ENCODE results near the gene EMP1. TPM values are rescaled to one million over a fixed set of nuclear protein-coding genes. Genes with fewer than 3 reads are reported as not detected.

EMP1 gene
- total and polyA plus RNA-seq, 2 experiments from 2014 or later = 51.1 to 67.3 TPM

DNA sequence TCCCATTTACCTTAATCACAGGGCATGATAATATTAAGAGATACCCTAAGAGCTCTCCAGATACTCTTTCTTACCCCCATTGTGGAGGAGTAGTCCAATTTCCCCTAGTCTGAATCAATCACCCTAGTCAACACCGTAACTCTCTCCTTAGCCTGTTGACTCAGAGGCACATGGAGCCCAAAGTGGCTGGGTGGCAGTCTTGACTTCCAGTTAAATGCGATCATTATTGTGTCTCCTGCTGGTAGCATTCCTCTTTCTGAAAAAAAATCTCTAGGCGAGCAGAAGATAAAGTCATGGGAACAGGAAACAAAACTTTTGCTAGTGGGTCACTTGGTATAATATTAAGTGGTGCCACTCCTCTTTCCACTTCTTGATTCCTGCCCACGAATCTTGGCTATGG lies 46.4 kb downstream of the EMP1 start:
- H3K4me2 ChIP-seq = no peak overlapping the region

GRCh38 chr12:13243516-13244070 lies 47.1 kb downstream of the EMP1 start:
- Histone ChIP-seq H4K20me1 (ENCODE audit: insufficient read depth, poor library complexity, severe bottlenecking) (no peaks in the 10 kb centered on the region), H3K4me3 (no peak overlapping the region), H3K27ac (no peak overlapping the region), H3K9me2 (replicated peaks; ENCODE audit: insufficient read depth) (no peaks in the 10 kb centered on the region), H3K4me1 (ENCODE audit: insufficient read depth) (no peaks in the 10 kb centered on the region), H3K27me3 (no peaks in the 10 kb centered on the region), H3K79me2 (no peaks in the 10 kb centered on the region), H2AFZ (no peak overlapping the region), H3K4me2 (no peak overlapping the region), H3K36me3 (replicated peaks; ENCODE audit: insufficient read depth, low read depth) (no peaks in the 10 kb centered on the region), H3K9me3 (ENCODE audit: low read depth) (no peaks in the 10 kb centered on the region)
- TF ChIP-seq EZH2phosphoT487 (IDR thresholded peaks at IDR 0.05; ENCODE audit: low read depth, severe bottlenecking, unreplicated experiment) (no peak), EZH2 (IDR thresholded peaks at IDR 0.05; ENCODE audit: borderline replicate concordance) (no peak)
- TF ChIP-seq, protein P1, sequence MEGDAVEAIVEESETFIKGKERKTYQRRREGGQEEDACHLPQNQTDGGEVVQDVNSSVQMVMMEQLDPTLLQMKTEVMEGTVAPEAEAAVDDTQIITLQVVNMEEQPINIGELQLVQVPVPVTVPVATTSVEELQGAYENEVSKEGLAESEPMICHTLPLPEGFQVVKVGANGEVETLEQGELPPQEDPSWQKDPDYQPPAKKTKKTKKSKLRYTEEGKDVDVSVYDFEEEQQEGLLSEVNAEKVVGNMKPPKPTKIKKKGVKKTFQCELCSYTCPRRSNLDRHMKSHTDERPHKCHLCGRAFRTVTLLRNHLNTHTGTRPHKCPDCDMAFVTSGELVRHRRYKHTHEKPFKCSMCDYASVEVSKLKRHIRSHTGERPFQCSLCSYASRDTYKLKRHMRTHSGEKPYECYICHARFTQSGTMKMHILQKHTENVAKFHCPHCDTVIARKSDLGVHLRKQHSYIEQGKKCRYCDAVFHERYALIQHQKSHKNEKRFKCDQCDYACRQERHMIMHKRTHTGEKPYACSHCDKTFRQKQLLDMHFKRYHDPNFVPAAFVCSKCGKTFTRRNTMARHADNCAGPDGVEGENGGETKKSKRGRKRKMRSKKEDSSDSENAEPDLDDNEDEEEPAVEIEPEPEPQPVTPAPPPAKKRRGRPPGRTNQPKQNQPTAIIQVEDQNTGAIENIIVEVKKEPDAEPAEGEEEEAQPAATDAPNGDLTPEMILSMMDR (IDR thresholded peaks at IDR 0.05; ENCODE audit: poor library complexity) = no peak
- no peak for DNase-seq (ENCODE audit: low spot score)
- WGBS (ENCODE audit: low lambda C conversion rate, missing lambda C conversion rate) = 81% methylated on average over 1 of the region's 1 CpG

More for the DNA sequence above, 46.4 kb downstream of the EMP1 start:
- H4K20me1 ChIP-seq (ENCODE audit: insufficient read depth, poor library complexity, severe bottlenecking) = no peaks in the 10 kb centered on the region
- H3K9me2 ChIP-seq (replicated peaks; ENCODE audit: insufficient read depth) = no peaks in the 10 kb centered on the region
- H2AFZ ChIP-seq = no peak overlapping the region
- WGBS (ENCODE audit: low lambda C conversion rate, missing lambda C conversion rate) = 78% methylated on average over 4 of the region's 4 CpGs
- TF ChIP-seq EZH2phosphoT487 (IDR thresholded peaks at IDR 0.05; ENCODE audit: low read depth, severe bottlenecking, unreplicated experiment) (no peak), EZH2 (IDR thresholded peaks at IDR 0.05; ENCODE audit: borderline replicate concordance) (no peak)
- TF ChIP-seq, protein P1 (IDR thresholded peaks at IDR 0.05; ENCODE audit: poor library complexity) = no peak
- H3K9me3 ChIP-seq (ENCODE audit: low read depth) = no peaks in the 10 kb centered on the region
- H3K4me3 ChIP-seq = no peak overlapping the region
- no peaks in the 10 kb centered on the region for H3K36me3 ChIP-seq (replicated peaks; ENCODE audit: insufficient read depth, low read depth)
- H3K79me2 ChIP-seq = no peaks in the 10 kb centered on the region
- no peaks in the 10 kb centered on the region for H3K4me1 ChIP-seq (ENCODE audit: insufficient read depth)
- peak overlapping the region; percentile 73 for H3K27ac ChIP-seq
- no peaks in the 10 kb centered on the region for H3K27me3 ChIP-seq
- DNase-seq (ENCODE audit: low spot score) = no peak

DNA sequence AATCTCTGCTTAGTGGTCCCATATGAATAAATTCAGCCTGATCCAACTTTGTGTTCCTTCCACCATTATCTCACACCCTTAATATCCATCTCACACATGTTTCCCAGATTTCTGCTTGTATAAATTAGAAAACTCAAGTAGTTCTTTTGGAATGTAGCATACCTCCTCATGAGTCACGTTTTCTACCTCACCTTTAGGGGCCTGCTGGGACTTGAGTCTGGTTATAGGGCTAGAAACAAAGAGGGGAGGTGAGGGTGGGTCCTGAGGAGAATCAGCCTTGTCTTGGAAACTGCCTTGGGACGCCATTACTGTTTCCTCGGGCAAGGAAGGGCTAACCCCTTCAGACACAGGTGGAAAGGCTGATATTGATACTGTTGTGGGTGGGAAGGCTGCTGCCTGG lies 51.1 kb downstream of the EMP1 start:
- no peak overlapping the region for H3K4me3 ChIP-seq
- WGBS (ENCODE audit: low lambda C conversion rate, missing lambda C conversion rate) = 83% methylated on average over 3 of the region's 3 CpGs
- H3K4me2 ChIP-seq = no peak overlapping the region
- no peaks in the 10 kb centered on the region for H3K9me2 ChIP-seq (replicated peaks; ENCODE audit: insufficient read depth)
- no peak overlapping the region for H3K27ac ChIP-seq
- TF ChIP-seq, protein P1 (IDR thresholded peaks at IDR 0.05; ENCODE audit: poor library complexity) = no peak
- TF ChIP-seq EZH2phosphoT487 (IDR thresholded peaks at IDR 0.05; ENCODE audit: low read depth, severe bottlenecking, unreplicated experiment) (no peak), EZH2 (IDR thresholded peaks at IDR 0.05; ENCODE audit: borderline replicate concordance) (no peak)
- no peaks in the 10 kb centered on the region for H3K36me3 ChIP-seq (replicated peaks; ENCODE audit: insufficient read depth, low read depth)
- no peak overlapping the region for H2AFZ ChIP-seq
- H3K9me3 ChIP-seq (ENCODE audit: low read depth) = no peaks in the 10 kb centered on the region
- H4K20me1 ChIP-seq (ENCODE audit: insufficient read depth, poor library complexity, severe bottlenecking) = no peaks in the 10 kb centered on the region
- no peak for DNase-seq (ENCODE audit: low spot score)
- no peaks in the 10 kb centered on the region for H3K4me1 ChIP-seq (ENCODE audit: insufficient read depth)
- no peaks in the 10 kb centered on the region for H3K79me2 ChIP-seq
- H3K27me3 ChIP-seq = no peaks in the 10 kb centered on the region
